ENCODE measurements around the gene RASSF6. TPM values are rescaled to one million over a fixed set of nuclear protein-coding genes. Genes with fewer than 3 reads are reported as not detected.

Gene RASSF6
- total RNA-seq, 1 experiment from 2014 or later = 0.15 TPM

GRCh38 chr4:73621357-73621756, 1.1 kb upstream of the RASSF6 start (continued):
- TF ChIP-seq AR (CRISPR knock-in tag; IDR thresholded peaks at IDR 0.05) = no peak
- no peak for TF ChIP-seq STAT6 (CRISPR knock-in tag; conservative IDR thresholded peaks at IDR 0.05; ENCODE audit: low read depth)
- TF ChIP-seq ZNF532 (CRISPR knock-in tag; IDR thresholded peaks at IDR 0.05; ENCODE audit: borderline replicate concordance) = no peak
- no peak for TF ChIP-seq ZNF121 (CRISPR knock-in tag; IDR thresholded peaks at IDR 0.05)
- TF ChIP-seq ZNF416 (CRISPR knock-in tag; IDR thresholded peaks at IDR 0.05) = no peak
- no peak for TF ChIP-seq ATF2 (CRISPR knock-in tag; IDR thresholded peaks at IDR 0.05; ENCODE audit: borderline replicate concordance, low read depth)
- no peak for TF ChIP-seq PRDM15 (CRISPR knock-in tag; IDR thresholded peaks at IDR 0.05)
- TF ChIP-seq IRF2 (CRISPR knock-in tag; IDR thresholded peaks at IDR 0.05; ENCODE audit: borderline replicate concordance, low read depth) = no peak
- no peak for TF ChIP-seq ATF3 (CRISPR knock-in tag; conservative IDR thresholded peaks at IDR 0.05)
- TF ChIP-seq NR2C2 (CRISPR knock-in tag; IDR thresholded peaks at IDR 0.05) = no peak
- no peak for TF ChIP-seq SP1 (CRISPR knock-in tag; conservative IDR thresholded peaks at IDR 0.05)

Data from WTC11 (cell line).